Activated T-helper 2 cell treated with anti-CD3 and anti-CD28 coated beads, Interferon-gamma antibody, Interleukin-2, Interleukin-4, amounts not matched to agents 10 μg/mL and 5 μg/mL and 100 μg/mL, durations not matched to agents 14 hours and 24 hours and 36 hours (primary cell): ENCODE data around the gene UBAP1. TPM values are rescaled to one million over a fixed set of nuclear protein-coding genes. Genes with fewer than 3 reads are reported as not detected.

Source experiments
- DNase-seq: peaks from one replicate; pipeline ENCODE4 v3.0.0; 2021; ENCODE audit warnings: low spot score
- H3K27ac Mint-ChIP-seq: one replicate; pipeline ENCODE4 v1.8.0; 2021; ENCODE audit warnings: mixed read lengths
- H3K27me3 Mint-ChIP-seq: one replicate; pipeline ENCODE4 v1.8.0; 2021; ENCODE audit warnings: low read depth, mixed read lengths
- H3K36me3 Mint-ChIP-seq: one replicate; pipeline ENCODE4 v1.8.0; 2021; ENCODE audit warnings: low read depth, mixed read lengths
- H3K4me1 Mint-ChIP-seq: one replicate; pipeline ENCODE4 v1.8.0; 2021; ENCODE audit warnings: low read depth, mixed read lengths
- H3K4me3 Mint-ChIP-seq: one replicate; pipeline ENCODE4 v1.8.0; 2021; ENCODE audit warnings: low read depth, mild to moderate bottlenecking, moderate library complexity, mixed read lengths
- H3K9me3 Mint-ChIP-seq: one replicate; pipeline ENCODE4 v1.8.0; 2021; ENCODE audit warnings: mixed read lengths
- intact Hi-C: fragments of 100-400 bp; cut with micrococcal nuclease; formaldehyde crosslinking; loops from one replicate; pipeline ENCODE4 v1.15.1; 2023
- total RNA-seq: library from RNA; stranded (reverse); gene quantifications from 2 replicates; pipeline ENCODE4 v1.2.3, GENCODE V29; 2022

Gene UBAP1
- total RNA-seq, 1 donor from 2014 or later: 33.6 TPM

- H3K27me3 Mint-ChIP-seq: peaks cover 4% of the 10 kb centered on the region
- H3K36me3 Mint-ChIP-seq: no peaks in the 10 kb centered on the region
- no peaks in the 10 kb centered on the region for H3K4me1 Mint-ChIP-seq
- no peak overlapping the region for H3K27ac Mint-ChIP-seq
- H3K4me3 Mint-ChIP-seq: no peak overlapping the region
- no peak for DNase-seq
- no peaks in the 10 kb centered on the region for H3K9me3 Mint-ChIP-seq
- intact Hi-C loops: no loop called here
These were observed 20.4 kb upstream of the UBAP1 start for GRCh38 chr9:34158362-34158869.

- H3K27ac Mint-ChIP-seq: no peak overlapping the region
- no peaks in the 10 kb centered on the region for H3K4me1 Mint-ChIP-seq
- intact Hi-C loops: no loop called here
- DNase-seq: no peak
- H3K4me3 Mint-ChIP-seq: no peak overlapping the region
- H3K27me3 Mint-ChIP-seq: no peaks in the 10 kb centered on the region
- H3K36me3 Mint-ChIP-seq: no peaks in the 10 kb centered on the region
- H3K9me3 Mint-ChIP-seq: no peaks in the 10 kb centered on the region
These were observed 15.4 kb upstream of the UBAP1 start for GRCh38 chr9:34163434-34163833.

GRCh38 chr9:34169125-34169524 is 9.7 kb upstream of the UBAP1 start:
- Mint-ChIP-seq H3K9me3 (no peaks in the 10 kb centered on the region), H3K4me3 (no peak overlapping the region), H3K27ac (no peak overlapping the region), H3K27me3 (no peaks in the 10 kb centered on the region), H3K4me1 (peaks cover 6% of the 10 kb centered on the region), H3K36me3 (no peaks in the 10 kb centered on the region)
- intact Hi-C loops: no loop called here
- no peak for DNase-seq

GRCh38 chr9:34170237-34170991 is 8.4 kb upstream of the UBAP1 start:
- H3K27me3 Mint-ChIP-seq: no peaks in the 10 kb centered on the region
- H3K4me3 Mint-ChIP-seq: no peak overlapping the region
- H3K4me1 Mint-ChIP-seq: peaks cover 6% of the 10 kb centered on the region
- DNase-seq: no peak
- H3K27ac Mint-ChIP-seq: no peak overlapping the region
- intact Hi-C loops: no loop called here
- H3K9me3 Mint-ChIP-seq: no peaks in the 10 kb centered on the region
- no peaks in the 10 kb centered on the region for H3K36me3 Mint-ChIP-seq

GRCh38 chr9:34171753-34172535 is 6.9 kb upstream of the UBAP1 start:
- no peaks in the 10 kb centered on the region for H3K9me3 Mint-ChIP-seq
- peak overlapping the region; percentile 55 for H3K27ac Mint-ChIP-seq
- peak overlapping the region; percentile 60 for H3K4me3 Mint-ChIP-seq
- DNase-seq: peak; percentile 37
- no peaks in the 10 kb centered on the region for H3K27me3 Mint-ChIP-seq
- H3K4me1 Mint-ChIP-seq: peaks cover 6% of the 10 kb centered on the region
- intact Hi-C loops: no loop called here
- no peaks in the 10 kb centered on the region for H3K36me3 Mint-ChIP-seq

GRCh38 chr9:34176089-34176488 is 2.8 kb upstream of the UBAP1 start:
- Mint-ChIP-seq H3K4me3 (no peak overlapping the region), H3K27me3 (no peaks in the 10 kb centered on the region), H3K4me1 (peaks cover 17% of the 10 kb centered on the region), H3K36me3 (peaks cover 11% of the 10 kb centered on the region), H3K27ac (no peak overlapping the region), H3K9me3 (no peaks in the 10 kb centered on the region)
- intact Hi-C loops: loop anchor here (5.0 kb wide), 2 partner anchors 76 to 941 kb away; partner anchors contain the start of gene ATOSB
- DNase-seq: no peak

GRCh38 chr9:34177593-34178435 is 1.0 kb upstream of the UBAP1 start:
- Mint-ChIP-seq H3K4me3 (peak overlapping the region; percentile 90), H3K36me3 (peaks cover 16% of the 10 kb centered on the region)
- DNase-seq: no peak

GRCh38 chr9:34179213-34180136 is 632 bp downstream of the UBAP1 start:
- intact Hi-C loops: loop anchor here (1.0 to 5.0 kb wide), 5 partner anchors 73 to 938 kb away; partner anchors contain the start of genes ATOSB, KIF24, NUDT2 and UBAP2
- Mint-ChIP-seq H3K9me3 (no peaks in the 10 kb centered on the region), H3K27ac (peak overlapping the region; percentile 94), H3K4me3 (peak overlapping the region; percentile 90), H3K27me3 (no peaks in the 10 kb centered on the region), H3K36me3 (peaks cover 21% of the 10 kb centered on the region), H3K4me1 (peaks cover 11% of the 10 kb centered on the region)
- no peak for DNase-seq

More at GRCh38 chr9:34177593-34178435, 1.0 kb upstream of the UBAP1 start:
- Mint-ChIP-seq H3K27ac (peak overlapping the region; percentile 94), H3K4me1 (peaks cover 11% of the 10 kb centered on the region), H3K9me3 (no peaks in the 10 kb centered on the region), H3K27me3 (no peaks in the 10 kb centered on the region)
- intact Hi-C loops: loop anchor here (2.0 to 5.0 kb wide), 4 partner anchors 74 to 939 kb away; partner anchors contain the start of genes ATOSB and UBAP2

GRCh38 chr9:34185778-34186551 is 7.1 kb downstream of the UBAP1 start:
- intact Hi-C loops: no loop called here
- Mint-ChIP-seq H3K9me3 (no peaks in the 10 kb centered on the region), H3K4me3 (no peak overlapping the region), H3K4me1 (peaks cover 12% of the 10 kb centered on the region), H3K27me3 (no peaks in the 10 kb centered on the region), H3K36me3 (peaks cover 28% of the 10 kb centered on the region), H3K27ac (no peak overlapping the region)
- no peak for DNase-seq

- intact Hi-C loops: no loop called here
- Mint-ChIP-seq H3K27ac (no peak overlapping the region), H3K36me3 (peaks cover 23% of the 10 kb centered on the region)
These were observed 9.0 kb downstream of the UBAP1 start for GRCh38 chr9:34187891-34188240.

More at GRCh38 chr9:34187891-34188240, 9.0 kb downstream of the UBAP1 start:
- Mint-ChIP-seq H3K9me3 (no peaks in the 10 kb centered on the region), H3K4me1 (peaks cover 16% of the 10 kb centered on the region), H3K4me3 (no peak overlapping the region), H3K27me3 (no peaks in the 10 kb centered on the region)
- DNase-seq: no peak
